ENCODE data around the gene ZNF516. TPM values are rescaled to one million over a fixed set of nuclear protein-coding genes. Genes with fewer than 3 reads are reported as not detected.

ZNF516 gene
- total RNA-seq, 2 donors from 2014 or later, result 24.3 to 32.5 TPM

GRCh38 chr18:76348267-76349066, 146.6 kb downstream of the ZNF516 start:
- intact Hi-C loops (cut with DNase I), result loop anchor here (5.0 to 10.0 kb wide), 2 partner anchors 86 to 1694 kb away; no protein-coding TSS in a partner anchor
- no peak for DNase-seq (ENCODE audit: low spot score)

DNA sequence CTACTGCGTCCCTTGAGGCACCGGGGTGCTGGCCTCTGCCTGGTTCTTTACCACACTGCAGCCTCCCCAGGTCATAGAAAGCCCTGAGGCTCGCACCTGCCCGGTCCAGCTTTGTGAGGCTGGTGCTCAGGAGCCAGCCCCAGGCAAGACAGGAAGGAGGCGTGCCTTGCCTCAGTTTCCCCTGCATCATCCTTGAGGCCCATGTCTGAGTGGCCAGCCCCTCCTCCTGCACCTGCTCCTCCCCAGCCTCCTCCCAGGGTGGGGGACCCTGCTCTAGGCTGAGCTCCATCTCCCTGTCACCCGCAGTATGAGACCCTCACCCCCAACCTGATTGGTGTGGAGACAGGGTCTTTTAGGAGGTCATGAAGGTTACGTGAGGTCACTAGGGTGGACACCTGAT, 147.7 kb downstream of the ZNF516 start:
- no peak for DNase-seq (ENCODE audit: low spot score)
- intact Hi-C loops (cut with DNase I), result loop anchor here (5.0 to 10.0 kb wide), 2 partner anchors 85 to 1693 kb away; no protein-coding TSS in a partner anchor

DNA sequence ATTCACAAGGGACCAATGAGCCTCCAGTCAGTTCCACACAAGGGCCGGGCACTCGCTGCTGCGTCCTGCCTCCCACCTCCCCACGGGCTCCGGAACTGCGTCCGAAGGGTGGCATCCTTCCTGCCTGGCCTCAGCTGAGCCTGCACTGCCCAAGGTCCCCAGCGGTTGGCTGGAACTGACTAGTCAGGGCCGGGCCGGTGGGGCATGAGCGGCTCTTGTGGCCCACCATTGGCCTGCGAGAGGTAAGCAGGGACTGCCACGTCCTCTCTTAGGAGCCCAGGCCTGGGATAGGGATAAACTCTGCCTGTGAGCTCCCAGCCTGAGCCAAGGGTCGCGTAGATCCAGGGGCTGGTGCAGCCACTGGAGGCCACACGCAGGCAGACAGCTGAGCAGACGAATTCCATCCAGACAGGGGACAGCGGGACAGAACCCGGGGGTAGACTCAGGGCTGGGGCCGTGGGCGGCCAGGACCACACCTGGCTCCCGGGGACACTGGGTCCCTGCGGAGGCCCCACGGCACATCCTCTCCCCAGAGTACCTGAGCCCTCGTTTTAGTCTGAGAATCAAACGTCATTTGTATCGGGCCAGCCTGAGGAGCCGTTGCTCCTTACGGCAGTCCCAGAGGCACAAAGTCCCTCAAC, 148.4 kb downstream of the ZNF516 start:
- no peak for DNase-seq (ENCODE audit: low spot score)
- intact Hi-C loops (cut with DNase I), result loop anchor here (5.0 to 10.0 kb wide), 2 partner anchors 84 to 1692 kb away; no protein-coding TSS in a partner anchor

GRCh38 chr18:76345901-76346300, 149.1 kb downstream of the ZNF516 start:
- intact Hi-C loops (cut with DNase I), result loop anchor here (5.0 to 10.0 kb wide), 2 partner anchors 84 to 1691 kb away; no protein-coding TSS in a partner anchor
- no peak for DNase-seq (ENCODE audit: low spot score)

GRCh38 chr18:76343938-76344569, 151.0 kb downstream of the ZNF516 start:
- intact Hi-C loops (cut with DNase I), result loop anchor here in 1 of 2 donors (10.0 kb wide), 1 partner anchor 1689 kb away; no protein-coding TSS in a partner anchor
- DNase-seq (ENCODE audit: low spot score), result no peak

DNA sequence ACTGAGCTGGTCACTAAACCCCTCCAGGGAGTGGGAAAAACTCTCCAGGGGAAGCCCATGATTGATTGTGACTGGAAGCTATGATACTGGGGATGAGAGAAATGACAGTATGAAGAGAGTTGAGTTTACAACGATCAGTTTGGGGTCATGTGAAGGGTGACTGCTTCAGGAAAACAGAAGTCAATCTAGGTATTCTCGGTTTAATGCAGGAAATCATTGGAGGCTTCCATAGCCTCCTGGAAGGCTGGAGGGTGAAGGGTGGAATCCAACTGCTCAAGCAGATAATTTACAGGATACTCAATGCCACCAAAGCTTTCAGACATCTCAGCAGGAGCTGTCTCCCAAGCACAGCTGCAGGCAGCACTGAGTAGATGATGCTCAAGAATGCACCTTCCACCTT, 154.6 kb downstream of the ZNF516 start:
- intact Hi-C loops (cut with DNase I), result loop anchor here in 1 of 2 donors (10.0 kb wide), 1 partner anchor 1686 kb away; no protein-coding TSS in a partner anchor
- no peak for DNase-seq (ENCODE audit: low spot score)

DNA sequence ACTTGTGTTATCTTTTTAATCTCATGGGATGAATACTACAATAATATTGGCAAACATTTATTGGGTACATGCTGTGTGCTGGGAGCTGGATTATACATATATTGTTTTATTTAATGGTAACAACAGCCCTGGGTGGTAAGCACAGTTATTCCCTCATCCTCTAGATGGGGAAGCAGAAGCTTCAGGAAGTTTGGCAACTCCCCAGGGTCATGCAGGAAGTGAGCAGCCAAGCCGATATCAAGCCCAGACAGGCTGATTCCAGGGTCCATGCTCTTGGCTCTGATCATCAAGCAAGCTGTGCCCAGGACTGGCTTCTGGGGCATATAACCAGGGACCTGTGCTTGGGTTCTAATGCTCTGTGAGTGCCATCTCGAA, 155.8 kb downstream of the ZNF516 start:
- intact Hi-C loops (cut with DNase I), result no loop called here
- no peak for DNase-seq (ENCODE audit: low spot score)

- no peak for DNase-seq (ENCODE audit: low spot score)
- intact Hi-C loops (cut with DNase I), result no loop called here
These were observed 156.3 kb downstream of the ZNF516 start for GRCh38 chr18:76338619-76339245.

DNA sequence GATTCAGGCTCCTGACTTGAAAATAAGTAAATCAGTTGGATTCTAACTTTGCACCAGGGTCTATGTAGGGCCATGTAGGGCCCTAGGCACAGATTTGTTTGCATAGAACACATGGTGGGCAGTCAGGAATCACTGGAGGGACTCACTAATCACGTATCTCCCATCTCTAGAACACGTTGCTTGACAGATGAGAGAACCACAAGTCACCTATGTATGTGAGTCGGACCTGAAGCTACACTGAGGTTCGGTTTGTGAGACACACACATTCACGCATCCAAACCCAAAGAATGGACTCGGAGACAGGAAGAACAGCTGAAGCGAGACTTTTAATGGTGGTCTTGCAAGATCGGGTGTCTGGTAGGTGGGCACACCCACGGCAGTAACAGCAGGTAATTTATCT, 157.0 kb downstream of the ZNF516 start:
- intact Hi-C loops (cut with DNase I), result no loop called here
- no peak for DNase-seq (ENCODE audit: low spot score)

GRCh38 chr18:76335859-76336640, 159.0 kb downstream of the ZNF516 start:
- intact Hi-C loops (cut with DNase I), result no loop called here
- no peak for DNase-seq (ENCODE audit: low spot score)

DNA sequence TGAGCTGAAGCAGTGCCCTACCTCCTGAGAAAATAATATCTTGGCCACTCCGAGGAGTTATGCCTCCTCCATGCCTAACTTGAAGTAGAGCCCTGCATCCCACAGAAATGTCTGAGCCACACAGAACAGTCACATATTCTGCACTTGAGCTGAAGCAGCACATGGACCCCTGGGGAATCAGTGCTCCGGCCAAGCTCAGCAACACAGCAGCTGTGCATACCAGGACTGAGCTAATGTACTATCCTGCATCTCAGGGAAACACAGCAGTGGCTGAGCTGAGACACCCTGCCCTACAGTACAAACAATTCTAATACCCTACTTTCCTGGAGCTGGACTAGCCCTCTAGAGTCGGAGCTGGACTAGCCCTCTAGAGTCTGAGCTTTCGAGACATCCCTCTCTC, 166.9 kb downstream of the ZNF516 start:
- intact Hi-C loops (cut with DNase I), result no loop called here
- DNase-seq (ENCODE audit: low spot score), result no peak

DNA sequence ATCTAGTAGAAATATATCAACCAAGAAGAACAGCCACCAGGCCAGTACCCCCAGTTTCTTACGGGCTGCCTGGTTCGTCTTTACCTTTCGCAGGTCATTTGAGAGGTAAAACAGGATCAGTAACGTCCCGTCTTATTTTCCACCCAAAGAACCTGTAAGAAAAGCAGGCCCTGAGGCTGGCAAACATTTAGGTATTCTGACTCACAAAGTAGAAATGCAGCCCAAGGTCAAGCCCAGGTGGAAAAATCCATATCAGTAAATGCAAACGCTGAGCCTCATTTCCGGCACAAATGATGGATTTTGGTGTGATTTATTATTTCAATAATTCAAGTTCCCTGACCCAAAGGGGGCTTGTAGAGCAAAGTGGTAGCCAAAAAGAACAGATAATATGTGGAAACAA, 171.2 kb downstream of the ZNF516 start:
- no peak for DNase-seq (ENCODE audit: low spot score)
- intact Hi-C loops (cut with DNase I), result no loop called here

DNA sequence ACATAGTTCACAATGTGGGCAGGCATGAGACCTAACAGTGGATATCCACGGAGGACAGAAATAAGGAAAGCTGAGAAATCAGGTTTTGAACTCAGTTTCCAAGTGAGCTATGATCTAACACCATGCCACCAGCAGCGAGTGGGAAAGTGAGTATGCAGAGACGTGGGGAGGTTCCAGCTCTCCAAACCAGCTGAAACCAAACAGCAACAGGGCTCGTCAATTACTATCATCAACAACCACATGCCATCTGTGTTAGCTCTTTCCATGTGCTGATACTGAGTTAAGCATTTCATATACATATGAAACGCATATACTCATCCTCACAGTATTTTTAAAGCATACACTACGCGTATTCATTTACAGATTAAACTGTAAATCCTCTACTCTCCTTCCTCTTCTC, 172.4 kb downstream of the ZNF516 start:
- DNase-seq (ENCODE audit: low spot score), result no peak

GRCh38 chr18:76319366-76319765, 175.7 kb downstream of the ZNF516 start:
- intact Hi-C loops (cut with DNase I), result loop anchor here in 1 of 2 donors (2.0 kb wide), 1 partner anchor 73 kb away; no protein-coding TSS in a partner anchor
- DNase-seq (ENCODE audit: low spot score), result no peak

More for the DNA sequence above, 172.4 kb downstream of the ZNF516 start:
- intact Hi-C loops (cut with DNase I), result no loop called here

DNA sequence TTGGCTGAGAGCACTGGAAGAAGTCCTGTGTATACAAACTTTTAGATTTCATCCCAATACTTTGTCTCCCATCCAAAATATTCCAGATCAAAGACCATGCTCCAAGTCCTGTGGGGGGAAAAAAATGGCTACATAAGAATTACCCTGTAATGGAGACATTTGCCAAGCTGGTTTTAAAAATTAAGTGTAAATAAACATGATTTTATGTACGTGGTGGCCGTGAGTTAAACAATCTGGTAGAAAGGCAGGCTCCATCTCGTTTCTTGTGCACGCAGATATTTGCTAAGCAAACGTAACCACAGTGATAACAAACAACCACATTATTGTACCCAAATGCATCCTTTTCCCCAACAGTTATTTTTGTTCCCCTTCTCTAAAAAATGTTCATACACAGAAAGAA, 176.4 kb downstream of the ZNF516 start:
- intact Hi-C loops (cut with DNase I), result loop anchor here in 1 of 2 donors (2.0 kb wide), 1 partner anchor 72 kb away; no protein-coding TSS in a partner anchor

GRCh38 chr18:76317136-76317535, 177.9 kb downstream of the ZNF516 start:
- intact Hi-C loops (cut with DNase I), result no loop called here
- DNase-seq (ENCODE audit: low spot score), result no peak

More for the DNA sequence above, 176.4 kb downstream of the ZNF516 start:
- no peak for DNase-seq (ENCODE audit: low spot score)

DNA sequence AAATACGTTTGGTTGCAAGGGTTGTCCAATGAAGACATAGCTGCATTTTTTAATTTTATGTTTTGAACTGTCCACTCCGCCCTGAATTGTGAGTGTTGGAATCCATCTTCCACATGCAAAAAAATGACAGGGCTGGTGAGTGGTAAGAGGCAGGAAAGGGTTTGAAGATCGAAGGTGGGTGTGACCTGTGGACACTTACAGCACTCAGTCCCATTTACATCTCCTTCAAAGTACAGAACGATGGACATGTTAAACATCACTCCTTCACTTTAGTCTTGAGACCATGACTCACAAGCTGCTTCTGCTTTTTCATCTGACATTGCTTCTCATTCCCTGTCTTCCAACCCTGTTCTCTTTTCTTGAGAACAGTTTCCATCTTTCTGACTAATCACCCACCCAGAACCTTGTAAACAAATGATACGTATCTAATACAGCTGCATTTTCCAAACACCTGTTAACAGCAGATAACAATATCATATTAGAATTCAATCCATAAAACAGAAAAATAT, 179.3 kb downstream of the ZNF516 start:
- DNase-seq (ENCODE audit: low spot score), result no peak
- intact Hi-C loops (cut with DNase I), result no loop called here

DNA sequence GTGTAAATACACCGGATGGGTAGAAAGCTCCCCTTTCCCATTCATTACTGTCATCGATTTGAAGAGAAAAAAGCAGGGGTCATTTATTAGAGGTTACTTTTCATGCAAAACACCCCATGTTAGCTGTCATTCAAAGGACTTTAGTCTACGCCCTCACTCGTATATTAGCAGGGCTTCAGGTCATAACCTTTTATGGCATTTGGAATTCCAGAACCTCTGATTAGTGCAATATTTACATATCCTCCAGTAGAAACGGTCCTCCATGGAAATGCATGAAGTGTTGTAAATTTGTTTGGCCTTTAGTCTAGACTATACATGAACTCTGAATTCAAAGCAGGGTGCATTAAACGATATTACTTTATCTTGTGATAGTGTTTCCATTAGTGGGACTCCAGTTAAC, 180.5 kb downstream of the ZNF516 start:
- intact Hi-C loops (cut with DNase I), result no loop called here
- DNase-seq (ENCODE audit: low spot score), result no peak
